Measurements from ENCODE around the gene STH.

DNA sequence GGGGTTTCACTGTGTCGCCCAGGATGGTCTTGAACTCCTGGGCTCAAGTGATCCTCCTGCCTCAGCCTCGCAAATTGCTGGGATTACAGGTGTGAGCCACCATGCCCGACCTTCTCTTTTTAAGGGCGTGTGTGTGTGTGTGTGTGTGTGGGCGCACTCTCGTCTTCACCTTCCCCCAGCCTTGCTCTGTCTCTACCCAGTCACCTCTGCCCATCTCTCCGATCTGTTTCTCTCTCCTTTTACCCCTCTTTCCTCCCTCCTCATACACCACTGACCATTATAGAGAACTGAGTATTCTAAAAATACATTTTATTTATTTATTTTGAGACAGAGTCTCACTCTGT, 3.9 kb downstream of the STH start:
- TF ChIP-seq CTCF (IDR thresholded peaks at IDR 0.05; ENCODE audit: insufficient read depth, low read length, poor library complexity, severe bottlenecking) (no peak), EZH2phosphoT487 (conservative IDR thresholded peaks at IDR 0.05; ENCODE audit: low read length) (no peak)

All from SU-DHL-6 (cell line).